Aorta (tissue), 5 donors: ENCODE data around the gene OPRD1. TPM values are rescaled to one million over a fixed set of nuclear protein-coding genes. Genes with fewer than 3 reads are reported as not detected.

Experiments
- ATAC-seq: fragments of 200-7000 bp; cut with Tn5 transposase; one replicate; pipeline ENCODE4 v1.9.1; 2022; ENCODE audit warnings: moderate library complexity; ENCODE audit not compliant: low FRiP score
- DNase-seq, 2 donors: peaks; one replicate each; pipeline ENCODE4 v3.0.0-alpha.2; 2020
- H3K27ac ChIP-seq, 2 donors: one replicate each; pipeline ENCODE4 v1.5.1; 2013; ENCODE audit warnings: low read length in 2 of 2, mild to moderate bottlenecking in 2 of 2, moderate library complexity in 2 of 2, control low read depth in 1 of 2, inconsistent platforms in 1 of 2, low read depth in 1 of 2
- H3K27me3 ChIP-seq, 2 donors: one replicate each; pipeline ENCODE4 v1.6.1; 2013; ENCODE audit warnings: control low read depth in 1 of 2, low read length in 1 of 2, mild to moderate bottlenecking in 1 of 2, moderate library complexity in 1 of 2; ENCODE audit not compliant: insufficient read depth in 2 of 2, control insufficient read depth in 1 of 2
- H3K36me3 ChIP-seq, 2 donors: one replicate each; pipeline ENCODE4 v1.6.1; 2013; ENCODE audit warnings: control low read depth in 1 of 2, low read length in 1 of 2, mild to moderate bottlenecking in 1 of 2; ENCODE audit not compliant: insufficient read depth in 2 of 2, control insufficient read depth in 1 of 2
- H3K4me1 ChIP-seq, 2 donors: one replicate each; pipeline ENCODE4 v1.6.1; 2013; ENCODE audit warnings: low read length in 2 of 2, control low read depth in 1 of 2, mild to moderate bottlenecking in 1 of 2, moderate library complexity in 1 of 2; ENCODE audit not compliant: insufficient read depth in 2 of 2, control insufficient read depth in 1 of 2
- H3K4me3 ChIP-seq, 2 donors: one replicate each; pipeline ENCODE4 v1.5.1; 2013; ENCODE audit warnings: low read length in 2 of 2, control low read depth in 1 of 2, mild to moderate bottlenecking in 1 of 2
- H3K9me3 ChIP-seq: one replicate; pipeline ENCODE4 v1.6.1; 2013; ENCODE audit warnings: mild to moderate bottlenecking, low read length; ENCODE audit not compliant: control insufficient read depth
- WGBS, 2 donors: extraction: QIAGEN DNeasy Blood & Tissue Kit; methylation state at CpG; one replicate each; pipeline ENCODE4 v1.1.7; 2013; 5-methylcytosine and 5-hydroxymethylcytosine counted together
- intact Hi-C, 2 donors: fragments of 100-400 bp; cut with DNase I; formaldehyde crosslinking; loops; one replicate each; pipeline versions ENCODE4 v1.14.2 to v1.15.0; 2022
- polyA plus RNA-seq, 2 donors: library from polyadenylated mRNA; stranded (reverse); fragments of 200-250 nt; gene quantifications; one replicate each; pipeline ENCODE4 v1.2.3, GENCODE V29; 2013
- total RNA-seq, 2 donors: library from RNA; stranded (reverse); fragmentation: NEBNext Ultra II Directional; extraction: Animal tissue kit (Norgen Biotek cat#: 25700); gene quantifications; one replicate each; pipeline ENCODE4 v1.2.1, GENCODE V29; 2021
- donor health status: healthy with polysubstance abuse.
- donor health status: Bipolar disorder and iron deficiency.
- donor health status: DM: no; HTN: no; CAD: no.
- donor health status: DM: no; HTN: no; CAD: no.
- donor health status: DM: yes; HTN: yes; CAD: no.

The OPRD1 gene
- total and polyA plus RNA-seq, 4 donors, result not detected

DNA sequence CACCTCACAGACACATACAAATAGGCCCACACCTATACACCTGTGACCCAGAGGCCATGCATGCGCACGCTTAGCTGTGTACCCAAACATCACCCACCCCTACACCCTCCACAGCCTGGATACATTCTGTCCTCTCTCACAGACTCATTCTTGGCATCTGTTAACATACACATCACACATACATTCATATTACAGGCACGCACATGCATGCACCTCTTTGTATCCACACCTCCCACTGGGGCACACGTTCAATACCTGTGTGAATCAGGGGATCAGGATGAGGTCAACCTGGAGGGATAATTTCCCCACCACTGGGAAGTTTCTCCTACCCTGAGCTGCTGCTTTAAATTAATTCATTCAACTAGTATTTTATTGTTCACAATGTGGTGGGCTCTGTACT, 66.8 kb downstream of the OPRD1 start:
- Histone ChIP-seq H3K36me3 (no peaks in the 10 kb centered on the region), H3K27ac (no peak overlapping the region), H3K27me3 (no peaks in the 10 kb centered on the region), H3K4me3 (no peak overlapping the region), H3K9me3 (no peaks in the 10 kb centered on the region), H3K4me1 (no peaks in the 10 kb centered on the region)
- no peak for ATAC-seq
- WGBS, 2 donors, result 84 to 89% methylated on average over 4 of the region's 4 CpGs
- intact Hi-C loops, result loop anchor here (2.0 to 10.0 kb wide), 4 partner anchors 94 to 514 kb away; partner anchors contain the start of genes PHACTR4 (in 1 of the 2), RNU11 (in 1 of the 2) and TAF12 (in 1 of the 2)
- DNase-seq, result no peak

DNA sequence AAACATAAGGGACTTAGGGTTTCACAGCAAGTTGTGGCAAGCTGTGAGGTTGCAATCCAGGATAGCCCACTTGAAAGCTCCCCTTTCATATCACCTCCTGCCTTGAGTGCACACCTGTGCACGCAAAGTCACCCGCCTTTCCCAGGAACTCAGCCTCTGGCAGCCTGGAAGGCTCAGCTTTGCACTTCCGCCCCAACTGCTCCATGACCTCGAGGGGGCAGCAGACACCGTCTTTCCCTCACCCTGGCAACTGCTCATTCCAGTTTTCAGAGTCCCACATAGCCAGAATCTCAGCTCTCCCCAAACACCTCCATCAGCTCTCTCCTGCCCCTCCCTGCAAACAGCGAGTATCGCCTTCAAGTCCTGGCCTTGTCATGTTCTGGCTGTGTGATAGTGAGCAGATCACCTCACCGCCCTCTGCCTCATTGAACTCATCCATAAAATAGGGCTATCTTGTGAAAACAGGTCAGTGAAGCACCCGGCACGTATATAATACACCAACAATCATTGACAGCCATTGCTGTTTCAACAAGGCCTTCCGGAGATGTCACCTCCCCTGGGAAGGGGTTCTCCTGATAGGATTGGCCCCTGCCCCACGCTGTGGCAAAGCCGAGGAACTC, 70.1 kb downstream of the OPRD1 start:
- Histone ChIP-seq H3K27me3 (no peaks in the 10 kb centered on the region), H3K4me1 (peaks cover 0 to 2% of the 10 kb centered on the region in 2 donors), H3K4me3 (no peak overlapping the region), H3K9me3 (no peaks in the 10 kb centered on the region), H3K36me3 (no peaks in the 10 kb centered on the region), H3K27ac (no peak overlapping the region)
- ATAC-seq (peak; percentile 84), DNase-seq (peak; percentile 89 to 95)
- intact Hi-C loops, result loop anchor here (1.0 to 10.0 kb wide), 5 partner anchors 151 to 367 kb away; no protein-coding TSS in a partner anchor
- WGBS, 2 donors, result 29 to 32% methylated on average over 13 of the region's 13 CpGs

DNA sequence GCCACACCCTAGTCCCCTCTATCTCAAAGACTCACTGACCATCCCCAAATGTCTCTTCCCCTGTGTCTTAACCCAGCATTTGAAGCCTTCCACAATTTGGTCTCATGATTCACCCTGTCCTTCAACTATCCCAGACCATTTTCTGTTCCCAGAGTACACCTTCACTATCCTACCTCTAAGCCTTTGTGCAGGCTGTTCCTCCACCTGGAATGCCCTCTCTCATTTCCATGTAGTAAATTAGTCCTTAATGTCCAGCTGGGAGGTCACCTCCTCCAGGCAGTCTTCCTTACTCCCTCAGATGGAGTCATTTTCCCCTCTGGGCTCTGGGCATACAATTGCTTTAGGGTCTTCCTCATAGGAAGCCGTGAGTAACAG, 71.3 kb downstream of the OPRD1 start:
- H3K4me1 ChIP-seq, result peaks cover 0 to 2% of the 10 kb centered on the region in 2 donors
- no peaks in the 10 kb centered on the region for H3K36me3 ChIP-seq
- no peak overlapping the region for H3K4me3 ChIP-seq
- intact Hi-C loops, result loop anchor here in 1 of 2 donors (2.0 to 10.0 kb wide), 3 partner anchors 150 to 368 kb away; no protein-coding TSS in a partner anchor
- H3K9me3 ChIP-seq, result no peaks in the 10 kb centered on the region
- no peak overlapping the region for H3K27ac ChIP-seq
- DNase-seq, result no peak
- WGBS, 2 donors, result 92 to 97% methylated on average over 1 of the region's 1 CpG
- no peak for ATAC-seq
- H3K27me3 ChIP-seq, result no peaks in the 10 kb centered on the region

DNA sequence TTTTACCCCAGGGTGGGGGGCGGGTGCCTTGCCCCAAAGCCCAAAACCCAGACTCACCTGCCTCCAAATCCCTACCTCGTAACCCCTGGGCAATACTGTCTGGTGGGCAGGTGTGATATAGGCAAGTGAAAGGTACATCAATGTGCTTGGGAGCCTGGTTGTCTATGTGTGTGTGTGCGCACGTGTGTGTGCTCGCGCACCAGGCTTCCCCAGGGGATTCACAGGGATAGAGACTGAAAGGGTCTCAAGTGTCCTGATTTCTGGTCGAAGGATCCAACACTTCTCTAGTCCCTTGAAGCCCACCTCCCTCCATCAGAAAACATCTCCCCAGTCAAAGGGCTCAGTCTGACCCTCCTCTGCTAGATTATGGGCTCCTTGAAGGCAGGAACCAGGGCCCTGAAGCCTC, 73.5 kb downstream of the OPRD1 start:
- 82 to 83% methylated on average over 7 of the region's 7 CpGs for WGBS, 2 donors
- Histone ChIP-seq H3K9me3 (no peaks in the 10 kb centered on the region), H3K27me3 (no peaks in the 10 kb centered on the region), H3K27ac (no peak overlapping the region), H3K4me3 (no peak overlapping the region), H3K36me3 (no peaks in the 10 kb centered on the region), H3K4me1 (peaks cover 0 to 2% of the 10 kb centered on the region in 2 donors)
- DNase-seq (no peak), ATAC-seq (no peak)
- intact Hi-C loops, result loop anchor here (5.0 to 10.0 kb wide), 2 partner anchors 237 to 371 kb away; partner anchors contain the start of gene TMEM200B (in 1 of the 2)

DNA sequence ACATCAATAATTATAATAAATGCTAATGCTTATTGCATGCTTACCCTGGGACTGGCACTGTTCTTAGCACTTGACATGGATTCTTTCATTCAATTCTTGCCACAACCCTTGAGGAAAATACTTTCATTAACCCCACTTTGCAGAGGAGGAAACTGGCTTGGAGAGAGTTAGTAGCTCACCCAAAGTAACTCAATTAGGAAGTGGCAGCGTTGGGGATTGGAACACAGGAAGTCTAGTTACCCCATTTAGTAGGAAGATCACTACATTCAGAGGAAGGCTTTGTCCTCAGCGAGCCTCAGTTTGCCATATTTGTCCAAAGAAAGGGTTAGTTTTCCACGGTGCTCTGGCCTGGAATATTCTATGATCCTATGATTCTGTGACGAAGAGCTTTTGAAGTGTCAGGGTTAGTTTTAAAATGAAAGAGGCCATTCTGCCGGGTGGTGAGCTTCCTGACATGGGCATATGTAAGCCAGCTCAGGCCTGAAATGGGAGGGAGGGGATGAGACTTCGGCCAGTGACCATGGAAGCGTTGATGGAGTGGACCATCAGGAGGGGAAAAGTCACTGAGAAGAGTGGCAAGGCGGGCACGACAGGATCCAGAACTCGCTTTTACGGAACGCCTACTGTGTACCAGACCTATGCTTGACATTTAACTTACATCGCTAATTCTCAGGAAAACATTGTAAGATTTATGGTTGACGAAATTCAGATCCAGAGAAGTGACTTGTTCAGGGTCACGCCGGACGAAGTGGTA, 74.2 kb downstream of the OPRD1 start:
- H3K4me1 ChIP-seq, result peaks cover 0 to 2% of the 10 kb centered on the region in 2 donors
- 60 to 64% methylated on average over 17 of the region's 17 CpGs for WGBS, 2 donors

DNA sequence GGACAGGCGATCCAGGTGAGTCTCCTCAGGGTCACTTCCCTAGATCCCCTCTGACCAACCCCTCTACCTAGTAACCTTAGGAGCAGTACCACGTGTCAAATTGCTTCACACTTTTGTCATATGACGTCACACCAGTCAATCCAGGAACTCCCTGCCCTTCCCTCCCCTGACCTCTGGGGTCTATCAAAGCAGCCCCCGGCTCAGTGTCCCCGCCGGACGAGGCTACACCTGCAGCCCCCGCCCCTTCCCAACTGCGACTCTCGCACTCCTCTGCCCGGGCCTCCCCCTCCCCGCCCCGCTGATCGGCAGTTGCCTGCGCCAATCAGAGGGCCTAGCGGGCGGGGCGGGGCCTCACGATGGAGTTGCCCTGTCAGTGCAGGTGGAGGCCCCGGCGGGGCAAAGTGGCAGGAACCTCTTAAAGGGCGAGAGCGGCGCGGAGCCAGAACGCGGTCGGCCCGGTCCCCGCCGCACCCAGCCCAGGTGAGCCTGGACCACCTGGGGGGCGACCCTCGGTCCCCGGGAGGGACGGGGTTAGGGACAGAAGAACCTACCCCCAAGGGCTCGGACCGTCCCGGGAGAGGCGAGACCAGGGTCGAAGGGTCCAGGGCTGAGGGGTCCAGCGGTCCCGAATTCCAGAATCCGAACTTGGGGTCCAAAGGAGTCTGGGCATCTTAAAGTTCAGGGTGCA, 74.9 kb downstream of the OPRD1 start:
- WGBS, 2 donors, result 1 to 2% methylated on average over 41 to 43 of the region's 43 CpGs
- intact Hi-C loops, result loop anchor here (2.0 to 10.0 kb wide), 3 partner anchors 28 to 372 kb away; partner anchors contain the start of genes EPB41 (in 1 of the 2) and TMEM200B (in 1 of the 2)

More for the DNA sequence above, 74.2 kb downstream of the OPRD1 start:
- Histone ChIP-seq H3K9me3 (no peaks in the 10 kb centered on the region), H3K27me3 (no peaks in the 10 kb centered on the region), H3K27ac (no peak overlapping the region), H3K36me3 (no peaks in the 10 kb centered on the region), H3K4me3 (no peak overlapping the region)
- ATAC-seq (no peak), DNase-seq (no peak)
- intact Hi-C loops, result loop anchor here (2.0 to 10.0 kb wide), 3 partner anchors 29 to 371 kb away; partner anchors contain the start of genes EPB41 (in 1 of the 2) and TMEM200B (in 1 of the 2)

DNA sequence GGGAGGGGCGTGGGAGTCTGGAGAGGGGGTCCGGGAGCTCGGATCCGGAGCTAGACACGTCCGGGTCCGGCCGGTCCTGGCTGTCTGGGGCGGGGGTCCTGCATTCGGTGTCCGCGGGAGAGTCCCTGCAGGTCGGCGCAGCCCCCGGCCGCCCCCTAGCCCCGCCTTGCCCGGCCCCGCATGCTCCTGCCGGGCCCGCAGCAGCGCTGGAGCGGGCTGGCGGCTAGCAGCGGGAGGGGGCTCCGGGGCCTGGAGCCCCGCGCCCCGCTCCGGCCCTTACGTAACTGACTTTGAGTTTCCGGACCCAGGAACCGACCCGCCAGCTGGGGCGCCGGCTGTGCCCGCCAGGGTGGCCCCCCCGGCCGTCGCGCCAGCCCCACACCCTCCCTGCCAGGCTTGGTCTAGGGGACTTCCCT, 75.5 kb downstream of the OPRD1 start:
- peak in 1 of 2 donors; percentile 60 for DNase-seq
- Histone ChIP-seq H3K4me3 (peak overlapping the region; percentile 88 to 93), H3K9me3 (no peaks in the 10 kb centered on the region), H3K36me3 (no peaks in the 10 kb centered on the region), H3K27me3 (no peaks in the 10 kb centered on the region), H3K4me1 (peaks cover 0 to 2% of the 10 kb centered on the region in 2 donors), H3K27ac (no peak overlapping the region)
- intact Hi-C loops, result loop anchor here (2.0 to 10.0 kb wide), 3 partner anchors 27 to 373 kb away; partner anchors contain the start of genes EPB41 (in 1 of the 2) and TMEM200B (in 1 of the 2)
- ATAC-seq, result peak; percentile 40
- WGBS, 2 donors, result 0% methylated on average over 12 to 41 of the region's 41 CpGs

More for the DNA sequence above, 74.9 kb downstream of the OPRD1 start:
- no peaks in the 10 kb centered on the region for H3K36me3 ChIP-seq
- ATAC-seq, result peak; percentile 89
- no peaks in the 10 kb centered on the region for H3K27me3 ChIP-seq
- no peak overlapping the region for H3K27ac ChIP-seq
- H3K9me3 ChIP-seq, result no peaks in the 10 kb centered on the region
- H3K4me3 ChIP-seq, result peak overlapping the region; percentile 88 to 93
- peak; percentile 89 to 94 for DNase-seq
- H3K4me1 ChIP-seq, result peaks cover 0 to 2% of the 10 kb centered on the region in 2 donors
